Lung (tissue), 12 donors: Measurements from ENCODE around the gene EDEM3. TPM values are rescaled to one million over a fixed set of nuclear protein-coding genes. Genes with fewer than 3 reads are reported as not detected.

Source experiments
- ATAC-seq: fragments of 200-7000 bp; cut with Tn5 transposase; one replicate; pipeline ENCODE4 v1.9.1; 2020; ENCODE audit warnings: moderate number of reproducible peaks; ENCODE audit not compliant: insufficient read depth, low FRiP score
- DNase-seq, 3 donors: peaks; one replicate each; pipeline ENCODE4 v3.0.0-alpha.2; 2013 to 2017
- H3K27ac ChIP-seq, 2 donors: one replicate each; pipeline ENCODE4 v1.5.1; 2013; ENCODE audit warnings: mild to moderate bottlenecking in 2 of 2, moderate library complexity in 2 of 2, control low read depth in 1 of 2, inconsistent platforms in 1 of 2, low read depth in 1 of 2, low read length in 1 of 2
- H3K27me3 ChIP-seq, 3 donors: one replicate each; pipeline ENCODE4 v1.5.1; 2013; ENCODE audit warnings: low read length in 2 of 3; ENCODE audit not compliant: control insufficient read depth in 3 of 3, insufficient read depth in 3 of 3
- H3K36me3 ChIP-seq, 4 donors: one replicate each; pipeline ENCODE4 v1.5.1; 2013; ENCODE audit warnings: low read length in 4 of 4, mild to moderate bottlenecking in 1 of 4, moderate library complexity in 1 of 4; ENCODE audit not compliant: control insufficient read depth in 4 of 4, insufficient read depth in 4 of 4
- H3K4me1 ChIP-seq, 5 donors: one replicate each; pipeline ENCODE4 v1.5.1; 2013; ENCODE audit warnings: low read length in 5 of 5, mild to moderate bottlenecking in 2 of 5, moderate library complexity in 1 of 5; ENCODE audit not compliant: control insufficient read depth in 5 of 5, insufficient read depth in 5 of 5
- H3K4me3 ChIP-seq: one replicate; pipeline ENCODE4 v1.5.1; 2013; ENCODE audit warnings: mild to moderate bottlenecking, control low read depth, moderate library complexity
- H3K9ac ChIP-seq, 2 donors: one replicate each; pipeline ENCODE4 v1.5.1; 2013; ENCODE audit warnings: low read length in 2 of 2, control low read depth in 1 of 2; ENCODE audit not compliant: insufficient read depth in 1 of 2
- H3K9me3 ChIP-seq, 4 donors: one replicate each; pipeline ENCODE4 v1.5.1; 2013; ENCODE audit warnings: low read length in 3 of 4, mild to moderate bottlenecking in 1 of 4, moderate library complexity in 1 of 4; ENCODE audit not compliant: control insufficient read depth in 4 of 4, insufficient read depth in 3 of 4
- WGBS, 2 donors: extraction: QIAGEN DNeasy Blood & Tissue Kit; methylation state at CpG; one replicate each; pipeline ENCODE4 v1.1.7; 2013; 5-methylcytosine and 5-hydroxymethylcytosine counted together
- polyA plus RNA-seq, 2 donors: library from polyadenylated mRNA; stranded (reverse); fragments of 200-250 nt; gene quantifications; one replicate each; pipeline ENCODE4 v1.2.1, GENCODE V29; 2013
- total RNA-seq, 2 donors: library from RNA; depleted of rRNA in 1 of 2; stranded (reverse); fragments of >200 nt in 1 of 2; gene quantifications; one replicate each; pipeline ENCODE4 v1.2.1, GENCODE V29; 2014 to 2021
- TF ChIP-seq, protein P1 (sequence below): IDR thresholded peaks from 2 replicates; pipeline ENCODE4 v1.5.1; 2012; ENCODE audit warnings: mild to moderate bottlenecking; ENCODE audit errors: control extremely low read depth, extremely low read depth
- donor health status: control.
- donor health status: control.
- donor health status: Bipolar disorder and iron deficiency.
- donor health status: healthy.
- donor health status: DM: yes; HTN: yes; CAD: no.

EDEM3 gene
- total and polyA plus RNA-seq, 4 donors = 12.2 to 54.9 (median 21.1) TPM

DNA sequence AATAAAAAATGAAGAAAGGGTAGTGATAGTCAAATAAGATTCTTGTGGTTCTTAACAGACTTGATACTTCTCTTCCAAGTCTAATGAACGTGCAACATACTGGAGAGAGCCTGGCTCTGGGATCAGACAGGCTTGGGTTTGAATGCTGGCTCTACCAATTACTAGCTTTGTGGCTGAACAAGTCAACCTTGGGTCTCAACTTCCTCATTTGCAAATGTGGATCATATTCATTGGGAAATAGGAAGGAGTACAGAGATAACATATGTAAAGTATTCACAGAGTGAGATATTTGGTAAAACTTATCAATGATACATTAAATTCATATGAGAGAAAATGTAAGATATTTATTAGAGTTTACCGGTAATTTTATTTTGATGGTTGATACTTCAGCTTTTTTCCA lies 2.0 kb downstream of the EDEM3 start:
- no peaks in the 10 kb centered on the region for H3K9me3 ChIP-seq
- peaks cover 0 to 23% (median 2%) of the 10 kb centered on the region in 5 donors for H3K4me1 ChIP-seq
- 64 to 90% methylated on average over 2 of the region's 2 CpGs for WGBS, 2 donors
- no peaks in the 10 kb centered on the region for H3K27me3 ChIP-seq
- DNase-seq (no peak), ATAC-seq (no peak)
- no peaks in the 10 kb centered on the region for H3K36me3 ChIP-seq
- no peak overlapping the region for H3K27ac ChIP-seq
- H3K4me3 ChIP-seq = no peak overlapping the region
- H3K9ac ChIP-seq = no peak overlapping the region
- TF ChIP-seq, protein P1, sequence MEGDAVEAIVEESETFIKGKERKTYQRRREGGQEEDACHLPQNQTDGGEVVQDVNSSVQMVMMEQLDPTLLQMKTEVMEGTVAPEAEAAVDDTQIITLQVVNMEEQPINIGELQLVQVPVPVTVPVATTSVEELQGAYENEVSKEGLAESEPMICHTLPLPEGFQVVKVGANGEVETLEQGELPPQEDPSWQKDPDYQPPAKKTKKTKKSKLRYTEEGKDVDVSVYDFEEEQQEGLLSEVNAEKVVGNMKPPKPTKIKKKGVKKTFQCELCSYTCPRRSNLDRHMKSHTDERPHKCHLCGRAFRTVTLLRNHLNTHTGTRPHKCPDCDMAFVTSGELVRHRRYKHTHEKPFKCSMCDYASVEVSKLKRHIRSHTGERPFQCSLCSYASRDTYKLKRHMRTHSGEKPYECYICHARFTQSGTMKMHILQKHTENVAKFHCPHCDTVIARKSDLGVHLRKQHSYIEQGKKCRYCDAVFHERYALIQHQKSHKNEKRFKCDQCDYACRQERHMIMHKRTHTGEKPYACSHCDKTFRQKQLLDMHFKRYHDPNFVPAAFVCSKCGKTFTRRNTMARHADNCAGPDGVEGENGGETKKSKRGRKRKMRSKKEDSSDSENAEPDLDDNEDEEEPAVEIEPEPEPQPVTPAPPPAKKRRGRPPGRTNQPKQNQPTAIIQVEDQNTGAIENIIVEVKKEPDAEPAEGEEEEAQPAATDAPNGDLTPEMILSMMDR = no peak

DNA sequence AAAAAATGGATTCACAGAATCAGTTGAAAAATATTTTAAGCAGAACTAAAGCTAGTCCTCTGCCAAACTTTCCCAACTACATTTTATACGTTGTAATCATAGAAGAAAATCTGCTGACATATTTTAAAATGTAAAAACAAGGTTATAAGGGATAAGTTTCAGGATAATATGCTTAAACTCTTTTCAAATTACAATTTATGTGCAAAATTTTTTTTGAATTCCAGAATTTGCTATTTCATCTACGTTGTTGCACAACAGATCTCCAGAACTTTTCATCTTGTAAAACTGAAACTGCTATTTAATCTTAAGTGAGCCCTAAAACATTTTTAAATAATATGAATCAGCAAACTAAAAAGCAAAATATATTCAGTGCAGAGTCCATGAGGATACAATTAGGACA lies 5.9 kb downstream of the EDEM3 start:
- 52 to 56% methylated on average over 2 of the region's 2 CpGs for WGBS, 2 donors
- no peak overlapping the region for H3K4me3 ChIP-seq
- H3K4me1 ChIP-seq = peaks cover 0 to 23% (median 3%) of the 10 kb centered on the region in 5 donors
- no peaks in the 10 kb centered on the region for H3K9me3 ChIP-seq
- TF ChIP-seq, protein P1 = no peak
- DNase-seq = peak in 2 of 3 donors; percentile 19 to 23
- no peaks in the 10 kb centered on the region for H3K36me3 ChIP-seq
- H3K27ac ChIP-seq = no peak overlapping the region
- no peaks in the 10 kb centered on the region for H3K27me3 ChIP-seq
- ATAC-seq = no peak
- H3K9ac ChIP-seq = no peak overlapping the region

- Histone ChIP-seq H3K36me3 (no peaks in the 10 kb centered on the region), H3K9ac (no peak overlapping the region), H3K27me3 (no peaks in the 10 kb centered on the region), H3K4me1 (peaks cover 0 to 16% (median 2%) of the 10 kb centered on the region in 5 donors), H3K27ac (no peak overlapping the region), H3K4me3 (no peak overlapping the region), H3K9me3 (no peaks in the 10 kb centered on the region)
- ATAC-seq (peak; percentile 34), DNase-seq (no peak)
- TF ChIP-seq, protein P1 = no peak
- 41 to 63% methylated on average over 3 of the region's 3 CpGs for WGBS, 2 donors
Observed at GRCh38 chr1:184747089-184747955, 7.3 kb downstream of the EDEM3 start.
